Esophagus muscularis mucosa (tissue), 4 donors: Measurements from ENCODE around the gene FOXRED1. TPM values are rescaled to one million over a fixed set of nuclear protein-coding genes. Genes with fewer than 3 reads are reported as not detected.
A peak's percentile ranks its signal among the peaks of the same experiment; 100 is the strongest.

ENCODE experiments used
- DNase-seq: peaks from one replicate; pipeline ENCODE4 v3.0.0-alpha.2; 2017; ENCODE audit errors: extremely low spot score
- H3K27ac ChIP-seq, 4 donors: fragments of 200-600 bp; sonication (generic); replicated peaks in 1 of 4; 1 replicate in 3 of 4; 2 replicates in 1 of 4; pipeline ENCODE4 v1.5.1; 2016 to 2019; ENCODE audit warnings: mild to moderate bottlenecking in 1 of 4
- H3K27me3 ChIP-seq, 4 donors: fragments of 200-600 bp; sonication (generic); one replicate each; pipeline versions ENCODE4 v1.5.1 to v1.6.0; 2016 to 2019
- H3K36me3 ChIP-seq, 4 donors: fragments of 200-600 bp; sonication (generic); one replicate each; pipeline ENCODE4 v1.5.1; 2016 to 2019
- H3K4me1 ChIP-seq, 4 donors: fragments of 200-600 bp; sonication (generic); one replicate each; pipeline ENCODE4 v1.5.1; 2016 to 2019
- H3K4me3 ChIP-seq, 4 donors: fragments of 200-600 bp; sonication (generic); 1 replicate in 2 of 4; 2 replicates in 2 of 4; pipeline ENCODE4 v1.5.1; 2016 to 2019; ENCODE audit warnings: mild to moderate bottlenecking in 4 of 4, moderate library complexity in 1 of 4
- H3K9me3 ChIP-seq, 4 donors: fragments of 200-600 bp; sonication (generic); 1 replicate in 3 of 4; 2 replicates in 1 of 4; pipeline ENCODE4 v1.5.1; 2016 to 2019
- EP300 ChIP-seq: sonication (generic); formaldehyde crosslinking; IDR thresholded peaks from one replicate; pipeline ENCODE4 v1.6.1; 2017; ENCODE audit warnings: antibody characterized with exemption
- POLR2A ChIP-seq: fragments of 450-650 bp; IDR thresholded peaks from one replicate; pipeline ENCODE4 v1.6.1; 2017; ENCODE audit warnings: antibody characterized with exemption, moderate library complexity, mild to moderate bottlenecking, low read depth
- POLR2AphosphoS5 ChIP-seq, 2 donors: sonication (generic); formaldehyde crosslinking; IDR thresholded peaks; one replicate each; pipeline ENCODE4 v1.6.1; 2017; ENCODE audit warnings: antibody characterized with exemption in 2 of 2
- WGBS: methylation state at CpG from one replicate; pipeline ENCODE4 v1.1.5; 2018; 5-methylcytosine and 5-hydroxymethylcytosine counted together
- intact Hi-C: fragments of 100-400 bp; cut with DNase I; formaldehyde crosslinking; loops from one replicate; pipeline ENCODE4 v1.15.1; 2023
- total RNA-seq, 4 donors: library from RNA; depleted of rRNA; stranded (reverse); fragments of >200 nt; gene quantifications; one replicate each; pipeline versions ENCODE4 v1.1.0 to v1.2.1, GENCODE V29; 2016
- TF ChIP-seq, protein P1 (sequence below), 3 experiments: fragments of 200-600 bp in 2 of 3; fragments of 450-650 bp in 1 of 3; sonication (generic) in 2 of 3; IDR thresholded peaks; one replicate each; pipeline ENCODE4 v1.5.1; 2017 to 2019; ENCODE audit warnings: antibody characterized with exemption in 3 of 3, mild to moderate bottlenecking in 2 of 3, moderate library complexity in 1 of 3

FOXRED1 gene
- total RNA-seq, 4 donors from 2014 or later, result 10.9 to 13.1 (median 12.2) TPM

DNA sequence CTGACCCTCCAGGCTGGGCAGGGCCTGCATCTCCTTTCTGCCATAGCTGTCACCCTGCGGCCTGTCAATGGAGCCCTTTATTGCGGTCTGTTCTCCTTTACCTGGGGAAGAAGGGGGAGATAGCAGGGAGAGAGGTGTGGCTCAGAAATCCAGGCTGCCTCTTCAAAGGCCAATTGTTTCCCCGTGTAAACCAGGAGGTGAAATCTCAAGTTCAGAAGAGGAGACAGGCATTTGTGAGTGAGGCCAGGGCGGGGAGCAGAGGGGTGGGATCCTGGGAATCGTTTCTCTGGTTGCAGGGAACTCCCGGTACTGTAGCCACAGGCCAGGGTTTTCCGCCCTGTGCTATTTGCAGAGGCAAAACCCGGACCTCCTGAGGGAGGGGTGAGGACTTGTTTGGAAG is 44.0 kb downstream of the FOXRED1 start:
- peaks cover 17 to 23% (median 22%) of the 10 kb centered on the region in 4 donors for H3K4me1 ChIP-seq
- no peaks in the 10 kb centered on the region for H3K9me3 ChIP-seq
- intact Hi-C loops, result loop anchor here (5.0 to 10.0 kb wide), 3 partner anchors 44 to 682 kb away; partner anchors contain the start of gene ST3GAL4
- peaks cover 0 to 35% (median 13%) of the 10 kb centered on the region in 4 donors for H3K36me3 ChIP-seq
- WGBS, result 74% methylated on average over 7 of the region's 8 CpGs
- H3K4me3 ChIP-seq, result no peak overlapping the region
- no peak overlapping the region for H3K27ac ChIP-seq
- TF ChIP-seq, protein P1, sequence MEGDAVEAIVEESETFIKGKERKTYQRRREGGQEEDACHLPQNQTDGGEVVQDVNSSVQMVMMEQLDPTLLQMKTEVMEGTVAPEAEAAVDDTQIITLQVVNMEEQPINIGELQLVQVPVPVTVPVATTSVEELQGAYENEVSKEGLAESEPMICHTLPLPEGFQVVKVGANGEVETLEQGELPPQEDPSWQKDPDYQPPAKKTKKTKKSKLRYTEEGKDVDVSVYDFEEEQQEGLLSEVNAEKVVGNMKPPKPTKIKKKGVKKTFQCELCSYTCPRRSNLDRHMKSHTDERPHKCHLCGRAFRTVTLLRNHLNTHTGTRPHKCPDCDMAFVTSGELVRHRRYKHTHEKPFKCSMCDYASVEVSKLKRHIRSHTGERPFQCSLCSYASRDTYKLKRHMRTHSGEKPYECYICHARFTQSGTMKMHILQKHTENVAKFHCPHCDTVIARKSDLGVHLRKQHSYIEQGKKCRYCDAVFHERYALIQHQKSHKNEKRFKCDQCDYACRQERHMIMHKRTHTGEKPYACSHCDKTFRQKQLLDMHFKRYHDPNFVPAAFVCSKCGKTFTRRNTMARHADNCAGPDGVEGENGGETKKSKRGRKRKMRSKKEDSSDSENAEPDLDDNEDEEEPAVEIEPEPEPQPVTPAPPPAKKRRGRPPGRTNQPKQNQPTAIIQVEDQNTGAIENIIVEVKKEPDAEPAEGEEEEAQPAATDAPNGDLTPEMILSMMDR (IDR thresholded peaks at IDR 0.05), result no peak
- TF ChIP-seq POLR2AphosphoS5 (IDR thresholded peaks at IDR 0.05), result no peak
- TF ChIP-seq EP300, result no peak
- no peak for TF ChIP-seq POLR2A
- H3K27me3 ChIP-seq, result no peaks in the 10 kb centered on the region
- no peak for DNase-seq

DNA sequence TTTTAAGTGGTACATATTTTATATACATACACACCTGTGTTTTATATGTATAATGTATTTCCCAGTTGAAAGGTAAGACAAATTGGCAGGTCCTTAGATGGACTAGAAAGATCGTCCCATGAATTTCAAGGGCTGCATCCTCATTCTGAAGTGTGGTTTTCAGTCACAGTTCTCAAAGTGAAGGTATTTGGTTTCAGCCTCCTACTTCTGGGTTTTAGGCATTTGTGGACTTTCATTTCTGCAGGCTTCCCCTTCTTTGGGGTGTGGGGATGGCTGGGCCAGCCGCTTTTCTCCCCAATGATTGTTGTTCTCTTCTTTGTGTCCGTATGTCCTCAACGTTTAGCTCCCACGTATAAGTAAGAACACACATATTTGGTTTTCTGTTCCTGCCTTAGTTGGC is 44.9 kb downstream of the FOXRED1 start:
- H3K4me1 ChIP-seq, result peaks cover 26 to 32% (median 31%) of the 10 kb centered on the region in 4 donors
- no peaks in the 10 kb centered on the region for H3K27me3 ChIP-seq
- peaks cover 0 to 26% (median 10%) of the 10 kb centered on the region in 4 donors for H3K36me3 ChIP-seq
- H3K9me3 ChIP-seq, result no peaks in the 10 kb centered on the region
- H3K27ac ChIP-seq, result no peak overlapping the region
- no peak overlapping the region for H3K4me3 ChIP-seq
- TF ChIP-seq POLR2A (no peak), EP300 (no peak), POLR2AphosphoS5 (IDR thresholded peaks at IDR 0.05) (no peak)
- TF ChIP-seq, protein P1 (IDR thresholded peaks at IDR 0.05), result no peak
- intact Hi-C loops, result loop anchor here (5.0 to 10.0 kb wide), 3 partner anchors 43 to 681 kb away; partner anchors contain the start of gene ST3GAL4
- no peak for DNase-seq
- WGBS, result 89% methylated on average over 5 of the region's 5 CpGs

DNA sequence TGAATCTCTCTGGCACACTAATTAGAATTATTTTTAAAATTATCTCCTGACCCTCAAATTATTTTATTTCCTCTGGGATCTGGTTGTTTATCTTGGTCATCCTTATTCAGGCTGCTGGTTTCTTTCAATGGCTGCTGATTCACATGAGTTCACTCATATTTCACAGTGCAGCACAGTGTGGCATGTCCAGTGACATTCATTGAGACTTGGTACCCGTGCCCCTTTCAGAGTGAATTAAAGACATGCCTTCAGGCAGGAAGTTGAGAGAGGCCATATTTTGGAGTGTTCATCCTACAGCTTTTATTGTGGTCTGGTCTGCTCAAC is 48.4 kb downstream of the FOXRED1 start:
- intact Hi-C loops, result loop anchor here (1.0 to 10.0 kb wide), 2 partner anchors 14 to 677 kb away; no protein-coding TSS in a partner anchor
- no peaks in the 10 kb centered on the region for H3K9me3 ChIP-seq
- peaks cover 0 to 12% (median 3%) of the 10 kb centered on the region in 4 donors for H3K36me3 ChIP-seq
- H3K4me3 ChIP-seq, result peak overlapping the region in 3 of 4 donors; percentile 27 to 38 (median 37)
- no peaks in the 10 kb centered on the region for H3K27me3 ChIP-seq
- TF ChIP-seq EP300, result no peak
- no peak for TF ChIP-seq POLR2A
- TF ChIP-seq POLR2AphosphoS5 (IDR thresholded peaks at IDR 0.05), result no peak
- 55% methylated on average over 1 of the region's 1 CpG for WGBS
- H3K27ac ChIP-seq, result peak overlapping the region; percentile 82 to 85 (median 84)
- DNase-seq, result no peak
- H3K4me1 ChIP-seq, result peaks cover 25 to 28% (median 27%) of the 10 kb centered on the region in 4 donors

DNA sequence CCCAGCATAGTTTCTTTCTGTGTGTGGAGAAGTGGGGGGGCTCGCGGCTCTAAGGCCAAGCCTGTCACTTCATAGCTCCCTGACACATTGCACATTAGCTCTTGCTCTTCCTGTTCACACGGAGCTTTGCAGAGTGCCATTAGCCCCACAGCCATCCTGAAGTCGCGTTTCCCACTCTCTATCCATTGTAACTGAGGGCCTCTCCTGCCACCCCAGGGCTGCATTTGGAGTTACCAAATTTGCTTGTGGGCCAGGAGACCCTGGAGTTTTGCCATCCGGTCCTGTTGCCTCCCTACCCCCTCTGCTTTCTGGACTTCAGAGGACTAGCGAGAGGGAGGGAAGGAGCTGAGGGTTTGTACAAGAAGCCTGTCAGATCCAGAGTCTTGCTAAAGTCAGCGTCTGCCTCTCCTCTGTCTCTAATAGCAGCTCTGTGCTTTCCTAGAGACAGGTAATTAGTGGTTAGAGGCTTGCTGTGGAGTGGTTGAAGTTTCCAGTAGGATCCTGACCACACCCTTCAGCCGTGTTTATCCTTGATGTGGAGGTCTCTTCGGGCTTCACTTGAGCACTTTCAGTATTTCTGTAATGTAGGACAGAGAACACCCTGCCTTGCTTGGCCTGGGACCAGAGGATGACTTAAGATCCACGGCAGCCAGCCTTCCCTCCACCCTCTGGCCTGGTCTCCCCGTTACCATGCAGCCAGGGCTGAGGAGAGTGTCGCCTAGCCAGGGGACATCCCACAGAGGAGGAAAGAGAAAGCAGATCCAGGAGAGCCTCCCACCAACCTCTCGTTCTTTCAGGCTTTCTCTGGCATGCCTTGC is 49.0 kb downstream of the FOXRED1 start:
- H3K4me3 ChIP-seq, result peak overlapping the region; percentile 27 to 44 (median 38)
- peaks cover 25 to 28% (median 27%) of the 10 kb centered on the region in 4 donors for H3K4me1 ChIP-seq
- peak overlapping the region; percentile 82 to 85 (median 84) for H3K27ac ChIP-seq
- no peaks in the 10 kb centered on the region for H3K27me3 ChIP-seq
- intact Hi-C loops, result loop anchor here (1.0 to 10.0 kb wide), 2 partner anchors 15 to 677 kb away; no protein-coding TSS in a partner anchor
- DNase-seq, result peak; percentile 96
- H3K9me3 ChIP-seq, result no peaks in the 10 kb centered on the region
- WGBS, result 38% methylated on average over 13 of the region's 14 CpGs
- peaks cover 0 to 9% (median under 1%) of the 10 kb centered on the region in 4 donors for H3K36me3 ChIP-seq
- TF ChIP-seq, protein P1 (IDR thresholded peaks at IDR 0.05), result no peak
- peak; percentile 12 to 57 for TF ChIP-seq POLR2AphosphoS5 (IDR thresholded peaks at IDR 0.05)
